Erythroblast (primary cell): ENCODE results near the gene TLK1.

Experiments used
- GATA1 ChIP-seq: IDR thresholded peaks from 2 replicates; pipeline ENCODE4 v1.6.1; 2011; ENCODE audit warnings: low read depth, mild to moderate bottlenecking, control low read depth, low read length, moderate library complexity
- POLR2A ChIP-seq: IDR thresholded peaks from 2 replicates; pipeline ENCODE4 v1.6.1; 2011; ENCODE audit warnings: mild to moderate bottlenecking, low read length

DNA sequence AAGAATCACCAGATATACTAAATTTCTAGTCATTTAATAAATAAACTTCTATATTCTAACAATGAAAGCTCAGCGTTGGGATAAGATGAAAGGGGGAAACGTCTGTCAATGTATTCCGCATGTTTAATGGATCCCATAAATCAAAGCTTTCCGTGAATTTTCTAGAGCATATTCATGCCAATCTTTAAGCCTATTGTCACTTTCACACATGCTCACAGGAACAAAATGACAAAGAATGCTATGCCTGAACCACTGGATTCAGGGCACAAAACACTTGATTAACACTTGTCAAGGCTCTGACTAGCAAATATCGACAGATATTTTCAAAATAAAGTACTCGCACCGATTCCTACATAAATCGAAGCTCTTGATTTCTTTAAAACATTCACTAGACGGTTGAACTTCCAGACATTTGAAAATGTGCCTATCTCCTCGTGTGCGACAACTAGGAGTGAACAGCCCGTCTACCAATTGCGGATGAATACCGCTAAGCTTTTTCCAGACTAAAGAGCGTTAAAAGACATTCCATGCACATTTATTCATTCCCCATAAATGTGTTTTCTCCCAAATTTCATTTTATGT is 1.8 kb downstream of the TLK1 start:
- TF ChIP-seq POLR2A: no peak
- TF ChIP-seq GATA1: no peak
